HepG2 (cell line): ENCODE results near the gene PLBD2. TPM values are rescaled to one million over a fixed set of nuclear protein-coding genes. Genes with fewer than 3 reads are reported as not detected.

Source experiments
- ASH2L ChIP-seq: fragments of 300-600, 200-600 bp; sonication (generic); IDR thresholded peaks from 2 replicates; pipeline ENCODE4 v1.7.0; 2017; ENCODE audit warnings: low read depth, mild to moderate bottlenecking, moderate library complexity, mixed read lengths, low read length; ENCODE audit not compliant: insufficient read length
- ETS1 ChIP-seq: sonication (generic); formaldehyde crosslinking; IDR thresholded peaks from 2 replicates; pipeline ENCODE4 v1.4.0; 2020; ENCODE audit warnings: missing genetic modification reagents
- FOXO1 ChIP-seq: sonication (generic); formaldehyde crosslinking; IDR thresholded peaks from 2 replicates; pipeline ENCODE4 v1.4.0; 2020; ENCODE audit warnings: missing genetic modification reagents
- GATAD2A ChIP-seq: IDR thresholded peaks from 2 replicates; pipeline ENCODE4 v1.6.1; 2016
- GPBP1L1 ChIP-seq: sonication (generic); formaldehyde crosslinking; IDR thresholded peaks from 2 replicates; pipeline ENCODE4 v1.5.0; 2020; ENCODE audit warnings: mild to moderate bottlenecking, missing genetic modification reagents
- MED13 ChIP-seq: sonication (generic); formaldehyde crosslinking; IDR thresholded peaks from 2 replicates; pipeline ENCODE4 v1.5.0; 2020; ENCODE audit warnings: missing genetic modification reagents
- POLR2A ChIP-seq, 2 experiments: IDR thresholded peaks; 2 replicates each; pipeline ENCODE4 v1.6.1; 2011; ENCODE audit warnings: low read depth in 2 of 2, low read length in 2 of 2, mild to moderate bottlenecking in 1 of 2, moderate library complexity in 1 of 2; ENCODE audit not compliant: insufficient read depth in 1 of 2
- TCF7L2 ChIP-seq: IDR thresholded peaks from 2 replicates; pipeline ENCODE4 v1.6.1; 2011; ENCODE audit warnings: mild to moderate bottlenecking, low read depth, low read length, moderate library complexity
- ZBTB26 ChIP-seq: IDR thresholded peaks from 2 replicates; pipeline ENCODE4 v1.6.1; 2016; ENCODE audit warnings: missing compliant biosample characterization, missing genetic modification reagents, borderline replicate concordance
- ZFX ChIP-seq: sonication (generic); formaldehyde crosslinking; IDR thresholded peaks from 2 replicates; pipeline ENCODE4 v1.4.0; 2020; ENCODE audit warnings: mild to moderate bottlenecking, low read depth, missing genetic modification reagents, moderate library complexity
- ZMYM4 ChIP-seq: sonication (generic); formaldehyde crosslinking; IDR thresholded peaks from 2 replicates; pipeline ENCODE4 v1.8.1; 2023; ENCODE audit warnings: mild to moderate bottlenecking, missing genetic modification reagents
- ZNF121 ChIP-seq: sonication (generic); formaldehyde crosslinking; IDR thresholded peaks from 2 replicates; pipeline ENCODE4 v1.5.0; 2020; ENCODE audit warnings: mild to moderate bottlenecking, missing genetic modification reagents
- ZNF296 ChIP-seq: sonication (generic); formaldehyde crosslinking; conservative IDR thresholded peaks from 2 replicates; pipeline ENCODE4 v1.5.0; 2020; ENCODE audit warnings: mild to moderate bottlenecking, missing genetic modification reagents
- ZNF329 ChIP-seq: sonication (generic); formaldehyde crosslinking; IDR thresholded peaks from 2 replicates; pipeline ENCODE4 v1.9.0; 2021; ENCODE audit warnings: low read depth, mild to moderate bottlenecking, missing genetic modification reagents
- ZNF354B ChIP-seq: sonication (generic); formaldehyde crosslinking; IDR thresholded peaks from 2 replicates; pipeline ENCODE4 v1.8.0; 2022; ENCODE audit warnings: mild to moderate bottlenecking, missing genetic modification reagents
- ZNF570 ChIP-seq: sonication (generic); formaldehyde crosslinking; IDR thresholded peaks from 2 replicates; pipeline ENCODE4 v1.4.0; 2020; ENCODE audit warnings: mild to moderate bottlenecking, missing genetic modification reagents, borderline replicate concordance
- ZNF589 ChIP-seq: sonication (generic); formaldehyde crosslinking; conservative IDR thresholded peaks from 2 replicates; pipeline ENCODE4 v1.8.0; 2022; ENCODE audit warnings: mild to moderate bottlenecking, moderate library complexity, missing genetic modification reagents
- ZNF660 ChIP-seq: sonication (generic); formaldehyde crosslinking; IDR thresholded peaks from 2 replicates; pipeline ENCODE4 v1.5.1; 2020; ENCODE audit warnings: mild to moderate bottlenecking, low read depth, missing genetic modification reagents, borderline replicate concordance
- ZNF780A ChIP-seq: sonication (generic); formaldehyde crosslinking; IDR thresholded peaks from 2 replicates; pipeline ENCODE4 v1.8.0; 2022; ENCODE audit warnings: mild to moderate bottlenecking, missing genetic modification reagents, moderate library complexity
- ZSCAN22 ChIP-seq: sonication (generic); formaldehyde crosslinking; IDR thresholded peaks from 2 replicates; pipeline ENCODE4 v1.4.0; 2020; ENCODE audit warnings: mild to moderate bottlenecking, missing genetic modification reagents
- polyA plus RNA-seq, 8 experiments: library from polyadenylated mRNA; depleted of rRNA in 3 of 8; stranded (reverse) in 7 of 8; unstranded in 1 of 8; fragments of >200 nt; fragmentation: Illumina TruSeq in 4 of 8; extraction: Trizol in 4 of 8; gene quantifications; 2 replicates each; pipeline versions ENCODE4 v1.2.1 to v1.2.3, GENCODE V29; 2011 to 2016; ENCODE audit warnings: low read depth in 4 of 8, missing spikeins in 1 of 8, mixed read lengths in 1 of 8; ENCODE audit not compliant: insufficient read depth in 1 of 8
- total RNA-seq, 5 experiments: library from RNA; depleted of rRNA; stranded (reverse); fragments of >200 nt; fragmentation: Illumina TruSeq; extraction: Trizol; gene quantifications; 2 replicates each; pipeline ENCODE4 v1.2.3, GENCODE V29; 2016; ENCODE audit warnings: low read depth in 1 of 5
- TF ChIP-seq, protein P1 (sequence below): sonication (generic); formaldehyde crosslinking; IDR thresholded peaks from 2 replicates; pipeline ENCODE4 v1.4.0; 2020; ENCODE audit warnings: mild to moderate bottlenecking, missing genetic modification reagents
- TF ChIP-seq, protein P2 (sequence below): sonication (generic); formaldehyde crosslinking; IDR thresholded peaks from 2 replicates; pipeline ENCODE4 v1.4.0; 2020; ENCODE audit warnings: missing genetic modification reagents

PLBD2 gene
- total and polyA plus RNA-seq, 2 of the 13 experiments (the other 11 are each of a cell fraction or from before 2014, with no cell fraction given) = 6.7 to 8.5 TPM

GRCh38 chr12:113334786-113335539 is 23.4 kb upstream of the PLBD2 start, which contains the start of gene SLC8B1 (continued):
- TF ChIP-seq GPBP1L1 (CRISPR knock-in tag) = no peak
- no peak; the same call in 1 of the 2 replicates for TF ChIP-seq ZBTB26 (CRISPR knock-in tag)
- no peak for TF ChIP-seq GATAD2A (CRISPR knock-in tag)
- 0 out of 2 replicates have a peak, but pooled peaks have one; percentile 9 for TF ChIP-seq ZNF121 (CRISPR knock-in tag)
- TF ChIP-seq ZNF660 = no peak
- TF ChIP-seq ASH2L = no peak
- peak; percentile 29; the same call in 1 of the 2 replicates for TF ChIP-seq ZNF329 (CRISPR knock-in tag)
- no peak for TF ChIP-seq ZSCAN22 (CRISPR knock-in tag)
- peak; percentile 89 for TF ChIP-seq ZFX (CRISPR knock-in tag)
- no peak for TF ChIP-seq TCF7L2
- TF ChIP-seq, protein P1, sequence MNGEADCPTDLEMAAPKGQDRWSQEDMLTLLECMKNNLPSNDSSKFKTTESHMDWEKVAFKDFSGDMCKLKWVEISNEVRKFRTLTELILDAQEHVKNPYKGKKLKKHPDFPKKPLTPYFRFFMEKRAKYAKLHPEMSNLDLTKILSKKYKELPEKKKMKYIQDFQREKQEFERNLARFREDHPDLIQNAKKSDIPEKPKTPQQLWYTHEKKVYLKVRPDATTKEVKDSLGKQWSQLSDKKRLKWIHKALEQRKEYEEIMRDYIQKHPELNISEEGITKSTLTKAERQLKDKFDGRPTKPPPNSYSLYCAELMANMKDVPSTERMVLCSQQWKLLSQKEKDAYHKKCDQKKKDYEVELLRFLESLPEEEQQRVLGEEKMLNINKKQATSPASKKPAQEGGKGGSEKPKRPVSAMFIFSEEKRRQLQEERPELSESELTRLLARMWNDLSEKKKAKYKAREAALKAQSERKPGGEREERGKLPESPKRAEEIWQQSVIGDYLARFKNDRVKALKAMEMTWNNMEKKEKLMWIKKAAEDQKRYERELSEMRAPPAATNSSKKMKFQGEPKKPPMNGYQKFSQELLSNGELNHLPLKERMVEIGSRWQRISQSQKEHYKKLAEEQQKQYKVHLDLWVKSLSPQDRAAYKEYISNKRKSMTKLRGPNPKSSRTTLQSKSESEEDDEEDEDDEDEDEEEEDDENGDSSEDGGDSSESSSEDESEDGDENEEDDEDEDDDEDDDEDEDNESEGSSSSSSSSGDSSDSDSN (CRISPR knock-in tag) = peak; percentile 88; the same call in 1 of the 2 replicates
- TF ChIP-seq FOXO1 (CRISPR knock-in tag) = no peak
- TF ChIP-seq ZNF354B (CRISPR knock-in tag) = no peak
- TF ChIP-seq, protein P2, sequence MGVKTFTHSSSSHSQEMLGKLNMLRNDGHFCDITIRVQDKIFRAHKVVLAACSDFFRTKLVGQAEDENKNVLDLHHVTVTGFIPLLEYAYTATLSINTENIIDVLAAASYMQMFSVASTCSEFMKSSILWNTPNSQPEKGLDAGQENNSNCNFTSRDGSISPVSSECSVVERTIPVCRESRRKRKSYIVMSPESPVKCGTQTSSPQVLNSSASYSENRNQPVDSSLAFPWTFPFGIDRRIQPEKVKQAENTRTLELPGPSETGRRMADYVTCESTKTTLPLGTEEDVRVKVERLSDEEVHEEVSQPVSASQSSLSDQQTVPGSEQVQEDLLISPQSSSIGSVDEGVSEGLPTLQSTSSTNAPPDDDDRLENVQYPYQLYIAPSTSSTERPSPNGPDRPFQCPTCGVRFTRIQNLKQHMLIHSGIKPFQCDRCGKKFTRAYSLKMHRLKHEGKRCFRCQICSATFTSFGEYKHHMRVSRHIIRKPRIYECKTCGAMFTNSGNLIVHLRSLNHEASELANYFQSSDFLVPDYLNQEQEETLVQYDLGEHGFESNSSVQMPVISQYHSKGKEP = no peak
- peak; percentile 59; the same call in 1 of the 2 replicates for TF ChIP-seq ZNF589 (CRISPR knock-in tag)
- no peak for TF ChIP-seq ZNF780A (CRISPR knock-in tag)
- TF ChIP-seq ZNF296 (CRISPR knock-in tag) = no peak
- TF ChIP-seq POLR2A (IDR thresholded peaks at IDR 0.05; ENCODE audit: insufficient read depth in 1 of 2, low read depth in 2 of 2, low read length in 2 of 2) = peak; percentile 60 to 89; a peak in 3 of 4 replicates
- TF ChIP-seq ZNF570 (CRISPR knock-in tag) = no peak
- peak; percentile 40; the same call in 1 of the 2 replicates for TF ChIP-seq ZMYM4 (CRISPR knock-in tag)
- TF ChIP-seq MED13 = no peak
- TF ChIP-seq ETS1 (CRISPR knock-in tag) = no peak
